NOMO-1 treated with dmso at 0.1 percent for 144 hours (cell line): ENCODE results near the gene NMNAT3.
"Not testable (repeated sequence)": the region's sequence is repeated elsewhere in the genome, so short reads cannot be mapped to it uniquely, and the experiment has no call there.

Experiments
- DNase-seq: peaks from one replicate; lab custom pipeline; 2025; ENCODE audit not compliant: unreplicated experiment; lab: John Stamatoyannopoulos, UW

NMNAT3 gene

DNA sequence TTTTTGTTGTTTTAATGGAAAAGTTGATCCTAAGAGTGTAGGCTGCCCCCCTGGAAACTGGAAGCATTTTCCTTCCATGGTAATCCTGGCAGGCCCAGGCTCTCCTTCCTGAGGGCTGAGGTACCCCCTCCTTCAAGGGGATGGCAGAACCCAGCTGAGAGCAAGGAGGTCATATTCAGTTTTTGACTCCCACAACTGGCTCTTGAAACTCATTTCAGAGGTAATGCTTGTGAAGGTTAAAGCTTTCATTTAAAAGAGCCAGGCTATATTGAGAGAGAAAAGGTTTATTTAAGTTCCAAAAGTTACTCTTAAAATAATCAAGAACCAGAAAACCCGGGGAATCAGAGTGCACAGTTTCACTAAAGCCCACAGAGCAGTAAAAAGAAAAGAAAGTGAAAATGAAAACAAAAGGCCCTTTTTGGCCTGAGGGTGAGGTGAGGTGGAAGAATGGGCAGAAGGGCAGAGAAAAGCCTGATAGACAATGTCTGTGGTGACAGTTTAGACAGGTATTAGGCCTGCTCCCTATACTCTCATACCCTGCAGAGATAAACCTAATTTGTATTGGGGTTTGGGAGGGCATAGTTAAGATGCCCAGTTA lies 91.3 kb downstream of the NMNAT3 start:
- DNase-seq, result no peak

DNA sequence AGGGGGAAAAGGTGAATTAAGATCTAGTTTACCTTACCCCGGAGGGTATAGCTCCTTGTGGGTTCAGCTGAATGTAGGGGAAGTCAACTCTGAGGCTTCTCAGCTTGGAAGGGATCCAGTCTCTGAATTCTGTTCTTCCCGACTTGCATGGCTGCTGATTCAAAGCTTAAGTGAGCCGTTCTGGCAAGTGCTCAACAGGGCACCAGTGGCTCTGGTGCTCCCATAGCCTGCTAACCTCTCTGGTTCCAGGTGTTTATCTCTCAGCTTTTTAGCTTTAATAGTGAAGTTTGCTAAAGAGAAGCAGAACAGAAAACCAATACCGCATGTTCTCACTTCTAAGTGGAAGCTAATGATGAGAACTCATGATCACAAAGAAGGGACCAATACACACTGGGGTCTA lies 92.0 kb downstream of the NMNAT3 start:
- DNase-seq, result no peak

- DNase-seq, result not testable (repeated sequence)
Observed at GRCh38 chr3:139583651-139584050, 94.1 kb downstream of the NMNAT3 start.

DNA sequence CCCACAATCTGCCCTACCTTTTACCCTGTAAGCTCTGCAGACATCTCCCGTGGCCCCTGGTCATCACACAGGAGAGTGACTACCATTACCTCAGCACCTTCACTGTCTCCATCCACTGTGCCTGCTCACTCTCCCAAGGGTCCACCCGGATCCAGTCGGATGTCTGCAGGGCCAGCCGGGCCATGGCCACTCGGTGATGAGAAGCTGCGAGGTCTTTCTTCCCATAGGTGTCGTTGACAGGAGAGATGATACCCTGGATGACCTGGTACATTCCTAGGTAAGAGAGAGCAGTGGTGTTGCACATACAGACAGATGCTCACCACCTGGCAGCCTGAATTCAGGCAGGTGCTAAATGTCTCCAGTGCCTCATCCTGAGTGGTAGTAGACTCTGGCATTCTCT lies 99.0 kb downstream of the NMNAT3 start:
- DNase-seq, result no peak

DNA sequence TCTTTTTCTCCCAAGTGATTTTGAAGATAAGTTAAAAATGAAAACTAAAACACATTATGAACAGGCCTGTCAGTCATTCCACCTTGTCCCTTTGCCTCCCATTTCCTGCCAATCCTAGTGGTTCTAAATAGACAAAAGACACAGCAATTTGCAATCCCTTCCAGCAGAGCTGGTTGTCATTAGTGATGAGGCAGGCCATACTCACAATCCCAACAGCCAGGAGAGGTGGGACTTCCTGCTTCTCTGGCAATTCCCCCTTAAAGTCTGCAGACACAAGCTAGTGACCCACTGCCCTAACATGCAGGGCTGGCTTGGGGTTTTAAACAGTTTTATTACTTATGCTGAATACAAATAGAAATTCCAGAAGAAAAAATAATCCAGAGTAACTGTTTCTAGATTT lies 99.9 kb downstream of the NMNAT3 start:
- no peak for DNase-seq

DNA sequence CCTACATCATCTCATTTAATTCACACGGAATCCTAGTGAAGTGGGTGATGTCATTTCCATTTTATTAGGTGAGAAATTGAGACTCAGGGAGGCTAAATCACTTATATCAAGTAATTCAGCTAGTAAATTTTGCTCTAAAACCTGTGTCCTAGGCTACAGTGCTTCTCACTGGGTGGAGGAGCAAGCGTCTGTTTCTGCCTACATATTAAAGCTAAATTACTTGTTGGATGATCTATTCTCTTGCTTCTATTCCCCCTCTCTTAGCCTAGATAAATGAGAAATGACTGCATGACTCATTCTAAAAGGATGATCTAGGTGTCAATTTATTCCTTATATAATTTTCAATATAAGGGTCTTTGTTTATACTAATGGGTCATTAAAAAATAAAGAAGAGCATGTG lies 100.4 kb downstream of the NMNAT3 start:
- DNase-seq, result no peak

DNA sequence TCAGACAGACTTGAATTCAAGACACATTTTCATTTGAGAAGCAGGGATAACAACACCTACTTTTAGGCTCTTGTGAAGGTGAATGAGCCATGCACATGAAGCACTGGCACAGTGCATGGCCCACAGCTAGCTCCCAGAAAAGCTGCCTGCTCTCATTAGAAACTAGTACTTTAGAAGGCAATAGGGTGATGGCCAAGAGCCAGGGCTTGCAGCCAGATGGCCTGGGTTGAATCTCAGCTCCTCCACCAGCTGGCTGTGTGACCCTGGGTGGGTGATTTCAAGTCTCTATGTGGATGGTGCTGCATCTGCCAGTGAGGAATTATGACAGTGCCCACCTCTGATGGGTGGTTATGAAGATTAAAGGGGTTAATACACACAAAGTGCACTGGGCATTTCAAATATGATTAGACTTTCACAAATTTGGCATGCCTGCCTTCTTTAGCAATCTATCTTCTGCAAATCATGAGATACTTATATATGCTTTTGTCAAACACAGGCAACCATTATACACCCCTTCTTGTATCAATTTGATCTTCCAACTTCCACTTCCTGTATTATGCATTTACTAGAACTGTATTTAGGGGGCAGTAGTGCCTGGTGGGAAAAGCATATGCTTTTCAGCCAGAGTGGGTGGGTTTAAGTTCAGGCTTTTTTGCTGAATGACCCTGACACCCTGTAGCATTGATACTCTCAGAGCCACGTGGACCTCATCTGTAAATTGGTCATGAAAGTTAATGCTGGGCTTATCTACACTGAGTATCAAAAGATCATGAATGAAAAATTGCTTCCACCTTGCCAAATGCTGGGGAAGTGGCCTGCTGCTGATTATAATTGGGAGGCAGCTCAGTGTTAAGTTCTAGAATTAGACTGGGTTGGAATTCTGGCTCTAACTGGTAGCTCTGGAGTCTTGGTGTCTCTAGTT lies 103.5 kb downstream of the NMNAT3 start:
- peak; percentile 13 for DNase-seq

DNA sequence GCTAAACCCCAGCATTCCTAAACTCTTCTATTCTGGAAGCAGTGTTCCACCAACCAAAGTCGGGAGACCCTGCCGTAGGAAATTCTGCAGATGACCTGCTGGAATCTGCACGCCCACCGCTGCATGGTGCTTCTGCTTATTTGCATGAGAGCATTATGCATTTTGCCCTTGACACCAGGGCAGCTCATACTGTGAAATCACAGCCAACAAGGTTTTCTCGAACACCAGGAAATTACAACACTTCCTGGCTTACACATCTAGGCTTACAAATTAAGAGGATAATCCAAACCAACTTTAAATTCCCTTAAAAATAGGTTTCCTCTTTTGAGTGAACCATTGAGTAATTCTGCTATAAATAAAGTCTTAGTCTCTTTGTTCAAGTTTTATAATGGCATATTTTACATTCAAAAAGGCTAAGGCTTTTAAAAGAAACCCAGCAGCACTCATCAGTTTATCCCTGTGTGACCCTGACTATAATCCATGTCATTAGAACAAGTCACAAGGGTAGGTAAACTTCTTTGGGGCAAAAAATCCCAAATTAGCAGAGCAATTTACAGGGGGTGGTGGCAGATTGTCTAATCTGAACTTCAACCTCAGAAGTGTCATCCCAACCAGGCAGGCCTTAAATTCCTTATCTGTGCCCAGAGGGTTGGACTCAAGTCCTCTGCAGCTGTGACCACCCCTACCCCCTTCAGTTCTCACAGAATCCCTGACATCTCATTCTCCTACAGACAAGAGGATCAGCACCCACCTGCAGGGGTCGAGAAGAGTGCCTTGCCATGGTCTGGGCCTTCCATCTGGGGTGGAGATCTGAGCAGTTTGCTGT lies 104.7 kb downstream of the NMNAT3 start:
- DNase-seq, result peak; percentile 83

GRCh38 chr3:139571711-139572110 lies 106.1 kb downstream of the NMNAT3 start:
- DNase-seq, result no peak

- DNase-seq, result peak; percentile 32
Observed at GRCh38 chr3:139564294-139564861, 113.4 kb downstream of the NMNAT3 start.

DNA sequence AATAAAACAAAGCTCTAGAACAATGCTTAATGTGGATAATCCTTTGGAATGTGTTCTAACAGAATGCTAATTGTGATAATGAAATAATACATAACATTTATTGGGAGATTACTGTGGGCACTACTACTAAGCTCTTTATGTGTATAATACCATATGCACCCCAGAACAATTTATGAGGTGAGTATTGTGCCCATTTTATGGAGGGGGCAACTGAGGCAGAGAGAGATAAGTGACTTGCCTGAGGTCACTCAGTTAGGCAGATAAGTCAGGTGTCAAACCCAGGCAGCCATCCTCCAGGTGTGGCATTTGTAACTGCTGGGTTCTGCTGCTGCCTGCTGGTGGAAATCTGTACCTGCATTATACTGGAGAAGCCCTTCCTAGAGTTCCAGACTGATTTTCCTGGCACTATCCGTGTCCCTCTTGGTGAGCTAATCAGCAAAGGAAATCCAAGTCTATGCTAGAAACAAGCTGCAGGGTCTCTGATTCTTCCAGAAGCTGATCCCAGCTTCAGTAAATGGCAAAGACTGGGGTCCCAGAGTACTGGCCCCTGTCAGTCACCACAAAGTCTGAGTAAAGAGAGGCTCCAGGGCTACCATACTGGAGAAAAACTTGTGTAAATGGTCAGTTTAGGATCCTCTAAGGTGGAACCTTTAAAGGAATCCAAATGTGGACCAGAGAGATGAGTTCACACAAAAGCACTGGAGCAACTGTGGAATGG lies 115.7 kb downstream of the NMNAT3 start:
- DNase-seq, result no peak

DNA sequence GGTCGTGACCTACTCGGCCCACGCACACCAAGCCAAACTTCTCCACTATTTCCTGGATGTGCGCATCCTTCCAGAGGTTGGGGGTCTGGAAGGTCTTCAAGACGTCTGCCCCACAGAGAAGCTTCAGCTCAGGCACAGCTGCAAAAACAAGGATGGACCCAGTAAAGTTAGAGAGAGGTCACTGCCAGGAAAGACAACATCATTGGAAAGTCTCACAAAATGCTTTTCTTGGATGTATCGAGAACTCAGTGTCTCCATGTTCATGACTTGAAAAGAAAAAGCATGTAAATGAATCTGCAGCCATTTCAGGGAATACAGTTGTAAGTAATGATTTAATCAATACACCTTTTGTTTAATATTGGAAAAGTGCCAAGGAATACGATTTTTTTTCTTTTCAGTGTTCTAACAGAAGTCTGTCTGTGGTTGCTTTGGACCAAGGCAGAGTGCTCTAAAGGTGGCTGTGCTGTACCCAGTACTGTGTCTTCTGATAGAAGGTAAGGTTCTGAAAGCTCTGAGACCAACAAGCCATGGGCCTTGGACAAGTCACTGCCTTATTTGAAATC lies 116.4 kb downstream of the NMNAT3 start:
- DNase-seq, result no peak

DNA sequence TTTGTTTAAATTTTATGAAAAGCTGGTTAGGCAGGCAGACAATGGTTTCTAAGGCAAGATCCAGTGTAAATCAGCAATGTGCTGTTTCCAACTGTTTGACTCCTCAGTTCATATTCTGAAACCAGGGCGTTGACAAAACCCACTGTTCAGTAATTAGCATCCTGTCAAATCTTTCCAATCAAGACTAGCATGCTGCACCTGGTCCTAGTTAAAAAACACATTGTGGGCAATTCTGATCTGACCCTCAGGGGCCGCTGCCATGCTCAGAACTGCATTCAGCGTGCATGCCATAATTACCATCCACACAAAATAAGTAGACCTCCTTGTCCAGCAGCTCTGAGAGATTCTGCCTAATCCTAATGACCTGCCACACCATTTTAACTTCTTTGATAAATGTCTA lies 117.4 kb downstream of the NMNAT3 start:
- no peak for DNase-seq

DNA sequence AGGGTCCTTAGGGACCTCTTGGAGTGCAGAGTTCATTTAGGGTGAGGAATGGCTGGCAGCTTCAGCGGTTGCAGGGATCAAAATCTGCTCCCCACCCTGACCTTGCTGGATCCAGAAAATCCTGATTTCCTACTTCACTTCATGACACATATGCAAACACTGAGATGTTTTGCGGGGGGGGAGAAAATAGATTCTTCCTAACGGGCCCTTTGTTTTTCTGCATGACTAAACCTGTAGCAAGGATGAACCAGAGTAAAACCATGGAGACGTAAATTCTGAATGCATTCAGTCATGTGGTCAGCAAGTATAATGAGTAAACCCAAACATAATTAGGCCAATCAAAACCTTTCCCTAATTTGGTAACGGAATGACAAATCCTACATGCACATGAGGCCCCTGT lies 118.2 kb downstream of the NMNAT3 start:
- no peak for DNase-seq

DNA sequence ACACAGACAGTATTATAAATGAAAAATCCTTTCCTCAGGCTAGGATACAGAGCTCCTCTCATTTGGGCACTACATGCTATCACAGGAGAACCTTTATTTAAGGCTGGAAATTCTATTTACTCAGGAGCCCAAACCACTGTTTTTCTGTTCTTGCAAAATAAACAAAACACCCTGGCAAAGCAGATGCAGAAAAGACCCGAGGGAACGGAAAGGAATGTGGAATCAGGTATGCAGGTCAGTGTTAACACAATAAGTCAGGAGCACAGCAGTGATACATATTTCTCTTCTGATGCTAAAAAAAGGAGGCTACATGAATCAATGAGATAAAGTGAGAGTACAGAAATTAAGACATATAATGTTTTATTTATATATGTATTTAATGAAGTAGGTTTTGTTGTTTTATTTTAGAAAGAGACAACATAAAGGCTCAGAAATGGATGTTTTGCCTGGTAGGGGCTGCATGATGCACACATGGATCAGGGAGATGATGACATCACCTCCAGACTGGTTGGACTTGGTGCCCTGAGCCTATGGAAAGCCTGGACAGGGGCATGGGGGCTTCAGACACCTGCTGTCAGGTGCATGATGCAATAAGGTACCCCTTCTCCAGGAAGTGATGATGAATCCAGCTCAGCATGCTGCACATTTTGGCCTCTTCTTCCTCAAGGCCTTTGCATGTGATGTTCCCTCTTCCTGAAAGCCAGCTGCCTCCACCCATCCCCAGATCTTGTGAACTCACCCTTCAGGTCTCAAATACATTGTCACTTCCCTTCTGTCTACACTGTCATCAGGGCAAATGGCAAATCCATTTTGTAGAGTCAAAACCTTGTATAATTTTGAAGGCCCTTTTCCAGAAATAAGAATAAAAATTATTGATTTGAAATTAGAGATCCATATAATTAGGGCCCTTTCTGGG lies 119.2 kb downstream of the NMNAT3 start:
- DNase-seq, result no peak

DNA sequence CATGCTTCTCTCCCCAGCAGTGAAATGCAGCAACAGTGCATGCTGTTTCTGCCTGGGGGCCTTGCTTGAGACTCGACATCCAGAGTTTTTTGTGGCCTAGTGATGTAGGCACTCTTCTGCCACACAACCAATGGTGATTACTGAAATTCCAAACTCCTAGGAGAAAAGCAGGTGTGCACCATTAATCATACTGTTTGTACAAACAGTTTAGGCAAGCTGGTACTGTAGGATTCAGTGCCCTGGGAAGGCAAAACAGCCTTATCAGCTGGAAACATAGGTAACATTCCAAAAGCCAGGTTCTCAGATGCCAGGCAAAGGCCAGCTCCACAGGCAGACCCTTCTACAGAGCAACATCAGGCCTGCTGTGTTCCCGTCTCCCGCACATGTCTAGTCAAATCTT lies 120.7 kb downstream of the NMNAT3 start:
- DNase-seq, result no peak

- DNase-seq, result no peak
Observed at GRCh38 chr3:139555249-139555648, 122.5 kb downstream of the NMNAT3 start.

DNA sequence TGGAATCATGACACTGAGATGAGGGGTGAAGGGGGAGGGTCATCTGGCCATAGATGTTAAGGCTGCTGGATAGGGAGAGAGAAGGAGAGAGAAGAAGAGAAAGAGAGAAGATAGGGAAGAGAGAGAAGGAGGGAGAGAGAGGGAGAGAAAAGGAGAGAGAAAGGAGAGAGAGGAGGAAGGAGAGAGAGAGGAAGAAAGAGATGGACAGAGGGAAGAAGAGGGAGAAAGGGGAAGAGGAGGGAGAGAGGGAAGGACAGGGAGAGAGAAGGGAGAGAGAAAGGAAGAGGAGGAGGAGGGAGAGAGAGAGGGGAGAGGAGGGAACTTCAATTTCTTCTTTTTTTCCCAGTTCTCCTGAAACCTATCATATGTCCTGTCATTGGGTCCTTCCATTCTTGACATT lies 123.1 kb downstream of the NMNAT3 start:
- DNase-seq, result no peak

- DNase-seq, result no peak
Observed at GRCh38 chr3:139552632-139553365, 125.0 kb downstream of the NMNAT3 start.
